ENCODE measurements around the gene TOB1. TPM values are rescaled to one million over a fixed set of nuclear protein-coding genes. Genes with fewer than 3 reads are reported as not detected.
"Not testable (repeated sequence)": the region's sequence is repeated elsewhere in the genome, so short reads cannot be mapped to it uniquely, and the experiment has no call there.

The TOB1 gene
- total RNA-seq, 2 donors from 2014 or later = 116 to 169 TPM

DNA sequence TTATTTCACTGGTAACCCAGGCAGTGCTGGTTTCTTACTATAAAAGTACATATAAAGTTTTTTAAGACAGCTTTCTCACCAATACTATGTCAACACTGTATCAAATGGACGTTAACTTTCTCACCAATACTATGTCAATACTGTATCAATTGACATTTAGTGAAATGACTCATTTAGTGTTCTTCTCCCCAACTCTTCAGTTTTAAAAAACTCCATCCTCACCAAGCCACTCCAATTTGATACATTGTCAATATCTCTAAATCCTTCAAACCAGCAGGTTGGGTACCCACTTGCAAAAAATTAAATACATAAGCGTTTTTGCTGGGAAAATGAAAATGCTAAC is 4.8 kb downstream of the TOB1 start:
- no peak for DNase-seq
- Histone ChIP-seq H3K4me3 (no peak overlapping the region), H3K9me3 (no peaks in the 10 kb centered on the region), H3K27me3 (no peaks in the 10 kb centered on the region), H3K36me3 (no peaks in the 10 kb centered on the region), H3K4me1 (peaks cover 5% of the 10 kb centered on the region), H3K27ac (peak overlapping the region; percentile 2), H3K9ac (ENCODE audit: low read depth in 2 of 2, low read length in 2 of 2) (no peak overlapping the region)
- intact Hi-C loops (cut with DNase I) = no loop called here
- TF ChIP-seq, protein P1, sequence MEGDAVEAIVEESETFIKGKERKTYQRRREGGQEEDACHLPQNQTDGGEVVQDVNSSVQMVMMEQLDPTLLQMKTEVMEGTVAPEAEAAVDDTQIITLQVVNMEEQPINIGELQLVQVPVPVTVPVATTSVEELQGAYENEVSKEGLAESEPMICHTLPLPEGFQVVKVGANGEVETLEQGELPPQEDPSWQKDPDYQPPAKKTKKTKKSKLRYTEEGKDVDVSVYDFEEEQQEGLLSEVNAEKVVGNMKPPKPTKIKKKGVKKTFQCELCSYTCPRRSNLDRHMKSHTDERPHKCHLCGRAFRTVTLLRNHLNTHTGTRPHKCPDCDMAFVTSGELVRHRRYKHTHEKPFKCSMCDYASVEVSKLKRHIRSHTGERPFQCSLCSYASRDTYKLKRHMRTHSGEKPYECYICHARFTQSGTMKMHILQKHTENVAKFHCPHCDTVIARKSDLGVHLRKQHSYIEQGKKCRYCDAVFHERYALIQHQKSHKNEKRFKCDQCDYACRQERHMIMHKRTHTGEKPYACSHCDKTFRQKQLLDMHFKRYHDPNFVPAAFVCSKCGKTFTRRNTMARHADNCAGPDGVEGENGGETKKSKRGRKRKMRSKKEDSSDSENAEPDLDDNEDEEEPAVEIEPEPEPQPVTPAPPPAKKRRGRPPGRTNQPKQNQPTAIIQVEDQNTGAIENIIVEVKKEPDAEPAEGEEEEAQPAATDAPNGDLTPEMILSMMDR (IDR thresholded peaks at IDR 0.05) = no peak

DNA sequence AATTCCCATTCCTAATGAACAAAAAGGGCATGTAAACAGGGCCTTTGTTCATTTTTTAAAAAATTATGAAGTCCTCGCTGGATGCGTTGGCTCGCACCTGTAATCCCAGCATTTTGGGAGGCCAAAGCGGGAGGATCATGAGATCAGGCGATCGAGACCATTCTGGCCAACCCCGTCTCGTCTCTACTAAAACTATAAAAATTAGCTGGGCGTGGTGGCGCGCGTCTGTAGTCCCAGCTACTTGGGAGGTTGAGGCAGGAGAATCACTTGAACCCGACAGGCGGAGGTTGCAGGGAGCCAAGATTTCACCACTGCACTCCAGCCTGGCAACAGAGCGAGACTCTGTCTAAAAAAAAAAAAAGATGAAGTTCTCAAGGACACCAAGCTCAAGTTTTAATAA is 6.4 kb downstream of the TOB1 start:
- H3K9ac ChIP-seq (ENCODE audit: low read depth in 2 of 2, low read length in 2 of 2); DNase-seq; H3K27ac ChIP-seq; H3K4me1 ChIP-seq; H3K9me3 ChIP-seq; H3K36me3 ChIP-seq; intact Hi-C loops (cut with DNase I); H3K4me3 ChIP-seq; H3K27me3 ChIP-seq: not testable (repeated sequence)

DNA sequence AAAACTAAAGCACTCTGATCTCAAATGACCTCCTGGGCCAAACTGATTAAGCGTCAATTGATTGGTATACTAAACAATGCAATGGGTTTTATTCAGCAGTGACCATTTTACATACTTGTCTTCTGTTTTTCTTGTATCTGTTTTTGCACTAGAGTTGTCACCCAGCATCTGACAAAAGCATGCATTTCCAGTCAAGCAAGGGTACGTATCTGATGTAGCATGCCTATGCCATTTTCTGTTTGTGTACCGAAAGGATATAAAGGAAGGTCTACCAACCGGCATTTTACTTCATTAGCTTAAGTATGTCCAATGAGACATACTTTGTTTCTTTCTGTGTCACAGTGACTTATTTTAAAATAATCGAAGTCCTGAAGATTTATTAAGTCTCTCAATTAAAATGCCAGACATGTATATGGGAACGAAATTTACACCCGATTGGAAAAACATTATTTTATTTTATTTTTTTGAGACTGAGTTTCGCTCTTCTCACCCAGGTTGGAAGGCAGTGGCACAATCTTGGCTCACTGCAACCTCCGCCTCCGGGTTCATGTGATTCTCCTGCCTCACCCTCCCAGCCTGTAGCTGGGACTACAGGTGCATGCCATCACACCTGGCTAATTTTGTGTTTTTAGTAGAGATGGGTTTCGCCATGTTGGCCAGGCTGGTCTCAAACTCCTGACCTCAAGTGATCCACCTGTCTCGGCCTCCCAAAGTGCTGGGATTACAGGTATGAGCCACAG is 7.5 kb downstream of the TOB1 start:
- no peaks in the 10 kb centered on the region for H3K36me3 ChIP-seq
- TF ChIP-seq, protein P1 (IDR thresholded peaks at IDR 0.05) = no peak
- no peaks in the 10 kb centered on the region for H3K27me3 ChIP-seq
- H3K27ac ChIP-seq = peak overlapping the region; percentile 44
- no peaks in the 10 kb centered on the region for H3K9me3 ChIP-seq
- H3K9ac ChIP-seq (ENCODE audit: low read depth in 2 of 2, low read length in 2 of 2) = no peak overlapping the region
- peaks cover 5% of the 10 kb centered on the region for H3K4me1 ChIP-seq
- no peak for DNase-seq
- H3K4me3 ChIP-seq = no peak overlapping the region
- intact Hi-C loops (cut with DNase I) = no loop called here

DNA sequence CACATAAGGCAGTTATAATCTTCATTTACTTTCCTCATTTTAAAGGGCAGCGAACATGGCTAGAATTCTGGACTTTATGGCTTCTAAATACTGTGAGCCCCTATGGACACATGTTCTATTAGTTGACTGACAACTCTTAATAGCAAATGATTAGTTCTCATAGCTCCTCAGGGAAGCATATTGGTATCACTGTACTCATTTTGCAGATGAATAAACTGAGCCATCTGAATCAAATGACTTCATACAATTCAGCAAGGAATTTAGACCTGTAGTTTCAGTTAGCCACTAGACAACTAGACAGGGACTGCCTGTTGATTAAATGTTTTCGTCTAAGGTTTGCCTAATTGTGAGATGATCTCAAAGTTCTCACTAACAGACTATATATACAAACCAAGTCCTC is 9.7 kb downstream of the TOB1 start:
- H3K4me3 ChIP-seq = no peak overlapping the region
- H3K36me3 ChIP-seq = no peaks in the 10 kb centered on the region
- TF ChIP-seq, protein P1 (IDR thresholded peaks at IDR 0.05) = no peak
- intact Hi-C loops (cut with DNase I) = no loop called here
- H3K27me3 ChIP-seq = no peaks in the 10 kb centered on the region
- H3K9ac ChIP-seq (ENCODE audit: low read depth in 2 of 2, low read length in 2 of 2) = no peak overlapping the region
- no peaks in the 10 kb centered on the region for H3K9me3 ChIP-seq
- H3K27ac ChIP-seq = peak overlapping the region; percentile 46
- DNase-seq = no peak
- H3K4me1 ChIP-seq = peaks cover 9% of the 10 kb centered on the region

DNA sequence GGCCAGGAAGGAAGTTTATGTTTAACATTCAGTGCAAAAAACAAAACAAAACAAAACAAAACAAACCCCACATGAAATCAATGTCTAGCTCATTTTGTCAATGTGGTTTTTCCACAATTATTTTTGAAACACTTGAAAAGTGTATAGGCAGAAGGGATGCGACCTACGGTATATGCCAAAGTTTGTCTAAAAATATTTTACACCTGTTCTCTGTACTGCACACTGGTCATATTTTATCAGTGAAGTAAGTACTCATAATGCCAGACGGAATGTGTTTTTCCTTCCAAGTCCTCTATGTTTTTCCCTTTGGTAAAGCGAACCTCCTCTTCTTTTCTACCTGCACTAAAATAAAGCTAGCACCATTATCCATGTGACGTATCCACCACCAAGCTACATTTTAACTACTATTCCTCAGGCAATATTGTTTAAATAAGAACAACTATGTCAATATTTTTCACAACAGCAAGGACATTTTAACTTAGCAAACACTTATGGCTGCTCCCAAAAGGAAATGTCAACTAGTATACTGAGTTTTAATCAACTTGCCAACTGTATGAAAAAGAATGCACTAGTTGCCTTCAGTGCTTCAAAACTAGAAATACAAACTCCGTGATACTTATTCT is 10.3 kb downstream of the TOB1 start:
- Histone ChIP-seq H3K9ac (ENCODE audit: low read depth in 2 of 2, low read length in 2 of 2) (no peak overlapping the region), H3K9me3 (no peaks in the 10 kb centered on the region), H3K4me1 (peaks cover 9% of the 10 kb centered on the region), H3K4me3 (no peak overlapping the region), H3K27ac (peak overlapping the region; percentile 46), H3K27me3 (no peaks in the 10 kb centered on the region), H3K36me3 (no peaks in the 10 kb centered on the region)
- intact Hi-C loops (cut with DNase I) = no loop called here
- DNase-seq = no peak
- TF ChIP-seq, protein P1 (IDR thresholded peaks at IDR 0.05) = no peak

DNA sequence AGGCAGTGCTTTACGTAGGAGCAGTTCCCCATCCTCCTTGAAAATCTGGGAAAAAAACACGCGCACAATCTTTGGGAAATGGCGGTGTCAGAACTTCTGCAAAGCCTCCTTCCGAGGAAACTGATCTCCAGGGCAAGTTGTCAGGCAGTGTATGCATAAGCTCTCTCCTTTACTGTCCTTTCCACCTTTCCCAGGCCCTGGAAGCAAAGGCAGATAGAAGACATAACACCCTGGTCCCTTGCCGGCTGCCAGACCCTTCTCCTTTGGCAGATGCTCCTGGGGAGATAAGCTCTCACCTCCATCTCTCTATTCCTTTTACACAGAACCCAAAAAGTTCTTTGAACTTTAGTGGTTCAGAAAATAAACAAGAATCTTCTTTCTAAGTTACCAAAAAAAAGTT is 12.4 kb downstream of the TOB1 start:
- peaks cover 9% of the 10 kb centered on the region for H3K4me1 ChIP-seq
- no peak for DNase-seq
- TF ChIP-seq, protein P1 (IDR thresholded peaks at IDR 0.05) = no peak
- intact Hi-C loops (cut with DNase I) = loop anchor here (2.0 kb wide), 1 partner anchor 101 kb away; no protein-coding TSS in a partner anchor
- peak overlapping the region in 1 of 2 donors; percentile 60 for H3K9ac ChIP-seq (ENCODE audit: low read depth in 2 of 2, low read length in 2 of 2)
- peak overlapping the region; percentile 15 for H3K27ac ChIP-seq
- H3K4me3 ChIP-seq = no peak overlapping the region
- no peaks in the 10 kb centered on the region for H3K9me3 ChIP-seq
- no peaks in the 10 kb centered on the region for H3K36me3 ChIP-seq
- no peaks in the 10 kb centered on the region for H3K27me3 ChIP-seq
